Colonic mucosa (tissue), 4 donors: Measurements from ENCODE around the gene HTD2. TPM values are rescaled to one million over a fixed set of nuclear protein-coding genes. Genes with fewer than 3 reads are reported as not detected.

Experiments
- DNase-seq: peaks from one replicate; pipeline ENCODE4 v3.0.0-alpha.2; 2020
- H3K27ac ChIP-seq: fragments of 200-600 bp; one replicate; pipeline ENCODE4 v1.8.0; 2021
- H3K27me3 ChIP-seq: fragments of 200-600 bp; one replicate; pipeline ENCODE4 v1.8.0; 2021
- H3K36me3 ChIP-seq: fragments of 200-600 bp; one replicate; pipeline ENCODE4 v1.8.0; 2021
- H3K4me1 ChIP-seq: fragments of 200-600 bp; one replicate; pipeline ENCODE4 v1.8.0; 2021; ENCODE audit warnings: mild to moderate bottlenecking
- H3K4me3 ChIP-seq: fragments of 200-600 bp; one replicate; pipeline ENCODE4 v1.8.0; 2021
- H3K9ac ChIP-seq, 2 donors: one replicate each; pipeline ENCODE4 v1.7.0; 2013; ENCODE audit warnings: control low read depth in 2 of 2, low read depth in 2 of 2, low read length in 2 of 2
- H3K9me3 ChIP-seq: fragments of 200-600 bp; one replicate; pipeline ENCODE4 v1.8.0; 2021
- CTCF ChIP-seq: fragments of 200-600 bp; IDR thresholded peaks from one replicate; pipeline ENCODE4 v1.8.0; 2022; ENCODE audit warnings: antibody characterized with exemption, mild to moderate bottlenecking
- intact Hi-C: fragments of 100-400 bp; cut with DNase I; formaldehyde crosslinking; loops from one replicate; pipeline ENCODE4 v1.14.1; 2022
- total RNA-seq, 2 donors: library from RNA; stranded (reverse); fragmentation: NEBNext Ultra II Directional in 1 of 2; extraction: Animal tissue kit (Norgen Biotek cat#: 25700) in 1 of 2; gene quantifications; one replicate each; pipeline ENCODE4 v1.2.1, GENCODE V29; 2021
- donor health status: healthy.
- donor health status: DM: no; HTN: no; CAD: no.
- donor health status: DM: no; HTN: no; CAD: no.

HTD2 gene
- total RNA-seq, 2 donors from 2014 or later, result 9.6 to 13.6 TPM

DNA sequence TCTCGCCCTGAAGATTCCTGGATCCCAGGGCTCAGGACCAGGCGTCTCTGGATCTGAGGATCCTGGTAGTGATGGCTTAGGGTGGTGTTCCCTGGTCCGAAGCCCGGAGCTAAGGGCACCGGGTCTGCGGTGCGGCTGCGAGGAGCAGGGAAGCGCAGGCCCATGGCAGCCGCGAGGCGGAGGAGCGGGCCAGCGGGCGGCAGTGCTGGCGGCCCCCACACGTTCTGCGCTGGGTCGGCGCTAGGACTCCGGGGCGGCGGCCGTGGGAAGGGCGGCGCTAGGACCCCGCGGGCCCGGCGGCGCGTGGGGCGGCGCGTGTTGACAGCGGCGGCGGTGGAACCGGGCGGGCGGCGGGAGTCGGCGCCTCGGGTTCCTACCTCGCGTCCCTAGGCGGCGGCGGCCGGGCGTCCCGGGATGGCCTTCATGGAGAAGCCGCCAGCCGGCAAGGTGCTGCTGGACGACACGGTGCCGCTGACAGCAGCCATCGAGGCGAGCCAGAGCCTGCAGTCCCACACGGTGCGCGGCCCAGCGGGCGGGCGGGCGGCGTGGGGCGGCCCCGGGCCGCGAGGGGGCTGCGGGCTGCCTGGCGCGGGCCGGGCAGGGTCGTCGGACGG lies 26.4 kb downstream of the HTD2 start, which contains the start of gene PXK:
Gene PXK, plus strand, starts transcription at position 318 of the 614 bp plus-strand sequence. Its CDS starts 97 bp downstream, at position 415.
- H3K9me3 ChIP-seq, result no peaks in the 10 kb centered on the region
- peak within 1 kb of the TSS; percentile 76 for H3K4me3 ChIP-seq
- peak within 1 kb of the TSS; percentile 76 to 78 for H3K9ac ChIP-seq
- no peaks in the 10 kb centered on the region for H3K27me3 ChIP-seq
- H3K4me1 ChIP-seq, result no peaks in the 10 kb centered on the region
- intact Hi-C loops, result loop anchor here (10.0 kb wide), 1 partner anchor 302 kb away; no protein-coding TSS in a partner anchor
- peak within 1 kb of the TSS; percentile 55 for H3K27ac ChIP-seq
- TF ChIP-seq CTCF, result no peak
- peak; percentile 83 for DNase-seq
- H3K36me3 ChIP-seq, result no peaks in the 10 kb centered on the region

GRCh38 chr3:58333206-58334012 lies 27.1 kb downstream of the HTD2 start:
- Histone ChIP-seq H3K27ac (peak overlapping the region; percentile 55), H3K27me3 (no peaks in the 10 kb centered on the region)

GRCh38 chr3:58334013-58334321 lies 27.6 kb downstream of the HTD2 start:
- H3K36me3 ChIP-seq, result no peaks in the 10 kb centered on the region
- intact Hi-C loops, result loop anchor here (10.0 kb wide), 1 partner anchor 301 kb away; no protein-coding TSS in a partner anchor
- no peaks in the 10 kb centered on the region for H3K9me3 ChIP-seq
- no peaks in the 10 kb centered on the region for H3K27me3 ChIP-seq
- DNase-seq, result no peak
- H3K4me1 ChIP-seq, result no peaks in the 10 kb centered on the region
- H3K27ac ChIP-seq, result peak overlapping the region; percentile 55
- peak overlapping the region; percentile 76 for H3K4me3 ChIP-seq
- TF ChIP-seq CTCF, result no peak
- peak overlapping the region in 1 of 2 donors; percentile 78 for H3K9ac ChIP-seq

More at GRCh38 chr3:58333206-58334012, 27.1 kb downstream of the HTD2 start:
- H3K4me1 ChIP-seq, result no peaks in the 10 kb centered on the region
- intact Hi-C loops, result loop anchor here (10.0 kb wide), 1 partner anchor 301 kb away; no protein-coding TSS in a partner anchor
- H3K9ac ChIP-seq, result peak overlapping the region; percentile 76 to 78
- peak; percentile 43 for DNase-seq
- peak overlapping the region; percentile 76 for H3K4me3 ChIP-seq
- no peak for TF ChIP-seq CTCF
- H3K9me3 ChIP-seq, result no peaks in the 10 kb centered on the region
- no peaks in the 10 kb centered on the region for H3K36me3 ChIP-seq

GRCh38 chr3:58334506-58334884 lies 28.2 kb downstream of the HTD2 start:
- Histone ChIP-seq H3K9ac (peak overlapping the region in 1 of 2 donors; percentile 78), H3K9me3 (no peaks in the 10 kb centered on the region), H3K4me3 (no peak overlapping the region), H3K36me3 (no peaks in the 10 kb centered on the region), H3K4me1 (no peaks in the 10 kb centered on the region), H3K27ac (peak overlapping the region; percentile 55), H3K27me3 (no peaks in the 10 kb centered on the region)
- intact Hi-C loops, result loop anchor here (10.0 kb wide), 1 partner anchor 300 kb away; no protein-coding TSS in a partner anchor
- TF ChIP-seq CTCF, result no peak
- no peak for DNase-seq

DNA sequence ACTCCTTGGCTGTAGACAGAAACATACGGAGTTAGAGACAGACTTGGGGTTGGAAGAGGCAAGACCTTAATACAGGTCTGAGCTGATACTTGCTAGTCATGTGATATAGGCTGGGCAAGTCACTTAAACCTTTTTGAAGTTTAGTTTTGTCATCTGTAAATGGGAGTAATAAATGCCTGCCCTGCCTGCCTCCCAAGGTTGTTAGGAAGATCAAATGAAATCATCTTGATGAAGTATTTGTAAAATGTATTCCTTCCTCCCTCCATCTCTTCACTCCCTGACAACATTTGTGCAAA lies 29.3 kb downstream of the HTD2 start:
- TF ChIP-seq CTCF, result no peak
- Histone ChIP-seq H3K27ac (peak overlapping the region; percentile 57), H3K36me3 (no peaks in the 10 kb centered on the region), H3K4me1 (no peaks in the 10 kb centered on the region), H3K9me3 (no peaks in the 10 kb centered on the region), H3K27me3 (no peaks in the 10 kb centered on the region), H3K4me3 (no peak overlapping the region), H3K9ac (no peak overlapping the region)
- intact Hi-C loops, result loop anchor here (10.0 kb wide), 1 partner anchor 299 kb away; no protein-coding TSS in a partner anchor
- no peak for DNase-seq
